Measurements from ENCODE around the gene PCNX3.
"Not testable (repeated sequence)": the region's sequence is repeated elsewhere in the genome, so short reads cannot be mapped to it uniquely, and the experiment has no call there.

PCNX3 gene

GRCh38 chr11:65621460-65621859 lies 5.9 kb downstream of the PCNX3 start:
- FAIRE-seq, result no peak

- FAIRE-seq, result no peak
Measured at GRCh38 chr11:65622011-65622410, 6.4 kb downstream of the PCNX3 start.

GRCh38 chr11:65623177-65623576 lies 7.6 kb downstream of the PCNX3 start:
- FAIRE-seq, result no peak

DNA sequence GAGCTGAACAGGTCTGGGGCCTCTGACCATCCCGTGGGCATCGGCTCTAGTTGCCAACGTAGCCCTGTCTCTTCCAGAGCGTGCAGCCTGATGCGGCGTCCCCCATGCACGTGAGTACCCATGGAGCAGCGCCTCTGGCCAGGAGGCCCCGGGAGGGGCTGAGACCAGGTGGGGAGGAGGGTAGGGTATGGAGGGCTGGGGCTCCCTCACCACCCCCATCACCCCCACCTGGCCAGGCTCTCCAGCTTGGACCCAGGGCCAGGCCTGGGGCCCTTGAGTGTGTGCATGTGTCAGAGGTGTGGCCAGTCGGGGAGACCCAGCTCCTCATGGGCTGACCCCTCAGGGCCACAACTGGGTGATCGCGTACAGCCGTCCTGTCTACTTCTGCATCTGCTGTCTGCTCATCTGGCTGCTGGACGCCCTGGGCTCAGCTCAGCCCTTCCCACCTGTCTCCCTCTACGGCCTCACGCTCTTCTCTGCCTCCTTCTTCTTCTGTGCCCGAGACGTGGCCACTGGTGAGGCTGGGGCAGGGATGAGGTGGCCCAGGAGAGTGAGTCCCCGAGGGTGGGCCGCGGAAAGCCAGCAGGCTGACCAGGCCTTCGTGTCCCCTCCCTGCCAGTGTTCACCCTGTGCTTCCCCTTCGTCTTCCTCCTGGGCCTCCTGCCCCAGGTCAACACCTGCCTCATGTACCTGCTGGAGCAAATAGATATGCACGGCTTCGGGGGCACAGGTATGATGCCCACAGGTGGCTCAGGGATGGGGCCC lies 8.5 kb downstream of the PCNX3 start:
- FAIRE-seq, result no peak

GRCh38 chr11:65624931-65625627 lies 9.5 kb downstream of the PCNX3 start:
- FAIRE-seq, result no peak

- no peak for FAIRE-seq
Measured at GRCh38 chr11:65625628-65626342, 10.2 kb downstream of the PCNX3 start.

- no peak for FAIRE-seq
Measured at GRCh38 chr11:65627202-65627601, 11.6 kb downstream of the PCNX3 start.

GRCh38 chr11:65629579-65629978 lies 14.0 kb downstream of the PCNX3 start:
- no peak for FAIRE-seq

- FAIRE-seq, result no peak
Measured at GRCh38 chr11:65630215-65630614, 14.6 kb downstream of the PCNX3 start.

DNA sequence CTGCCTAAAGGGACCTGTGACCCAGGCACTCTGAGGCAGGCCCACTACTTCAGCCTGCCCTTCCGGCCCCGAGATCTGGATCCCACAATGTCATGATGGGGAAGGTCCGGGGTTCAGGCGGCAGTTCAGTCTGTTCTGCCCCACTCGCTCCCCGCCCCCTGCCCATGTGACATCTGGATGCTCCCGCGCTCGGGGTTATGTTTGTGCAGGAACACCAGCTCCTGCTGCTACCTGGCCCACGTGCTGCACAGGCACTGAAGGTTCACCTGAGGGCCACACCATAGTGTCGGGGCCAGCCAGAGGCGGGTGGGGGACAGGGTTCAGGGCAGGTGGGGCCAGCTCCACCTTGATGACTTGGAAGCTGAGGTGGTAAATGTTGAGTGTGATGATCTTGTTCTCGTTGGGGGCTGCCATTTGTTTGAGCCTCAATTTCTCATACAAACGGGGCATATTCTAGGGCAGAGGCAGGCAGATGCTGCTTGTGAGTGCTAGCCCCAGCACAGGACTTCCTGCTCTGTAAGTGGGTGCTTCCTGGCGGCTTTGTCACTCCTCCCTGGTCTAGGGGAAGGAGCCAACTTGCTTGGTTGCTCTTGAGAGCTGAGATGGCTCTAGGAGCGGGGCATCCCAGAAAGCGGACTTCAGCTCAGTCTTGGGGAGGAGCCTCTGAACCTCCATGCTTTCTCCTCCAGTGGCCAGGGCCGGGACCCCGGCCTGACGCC lies 18.0 kb downstream of the PCNX3 start:
- no peak for FAIRE-seq

DNA sequence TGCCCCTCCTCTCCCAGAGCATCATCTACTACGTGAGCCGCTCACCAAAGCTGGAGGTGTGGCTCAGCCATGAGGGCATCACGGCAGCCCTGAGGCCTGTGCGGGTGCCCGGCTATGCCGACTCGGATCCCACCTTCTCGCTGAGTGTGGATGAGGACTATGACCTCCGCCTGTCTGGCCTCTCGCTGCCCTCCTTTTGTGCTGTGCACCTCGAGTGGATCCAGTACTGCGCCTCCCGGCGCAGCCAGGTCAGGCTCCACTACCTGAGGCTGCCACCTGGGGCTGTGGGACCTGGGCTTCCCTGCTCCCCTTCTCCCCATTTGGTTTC lies 18.5 kb downstream of the PCNX3 start:
- FAIRE-seq, result no peak

- FAIRE-seq, result no peak
Measured at GRCh38 chr11:65634440-65634839, 18.9 kb downstream of the PCNX3 start.

DNA sequence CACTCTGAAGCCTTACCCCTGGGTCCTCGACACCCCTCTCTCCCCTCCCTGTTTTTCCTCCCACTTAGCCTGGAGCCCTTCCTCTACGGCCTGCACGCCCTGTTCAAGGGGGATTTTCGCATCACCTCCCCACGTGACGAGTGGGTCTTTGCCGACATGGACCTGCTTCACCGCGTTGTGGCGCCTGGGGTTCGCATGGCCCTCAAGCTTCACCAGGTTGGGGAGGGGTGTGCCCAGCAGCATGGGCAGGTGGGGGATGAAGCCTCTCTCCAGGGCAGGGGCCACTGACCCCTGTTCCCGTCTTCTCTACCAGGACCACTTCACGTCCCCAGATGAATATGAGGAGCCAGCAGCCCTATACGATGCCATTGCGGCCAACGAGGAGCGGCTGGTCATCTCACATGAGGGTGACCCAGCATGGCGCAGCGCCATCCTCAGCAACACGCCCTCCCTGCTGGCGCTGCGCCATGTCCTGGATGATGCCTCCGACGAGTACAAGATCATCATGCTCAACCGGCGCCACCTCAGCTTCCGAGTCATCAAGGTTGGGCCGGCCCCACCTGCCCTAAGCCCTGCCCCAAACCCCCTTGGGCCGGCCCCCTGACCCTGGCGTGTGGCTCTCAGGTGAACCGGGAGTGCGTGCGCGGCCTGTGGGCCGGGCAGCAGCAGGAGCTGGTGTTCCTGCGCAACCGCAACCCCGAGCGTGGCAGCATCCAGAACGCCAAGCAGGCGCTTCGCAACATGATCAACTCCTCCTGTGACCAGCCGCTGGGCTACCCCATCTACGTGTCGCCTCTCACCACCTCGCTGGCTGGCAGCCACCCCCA lies 19.5 kb downstream of the PCNX3 start:
- no peak for FAIRE-seq

GRCh38 chr11:65636108-65637031 lies 20.8 kb downstream of the PCNX3 start:
- no peak for FAIRE-seq

DNA sequence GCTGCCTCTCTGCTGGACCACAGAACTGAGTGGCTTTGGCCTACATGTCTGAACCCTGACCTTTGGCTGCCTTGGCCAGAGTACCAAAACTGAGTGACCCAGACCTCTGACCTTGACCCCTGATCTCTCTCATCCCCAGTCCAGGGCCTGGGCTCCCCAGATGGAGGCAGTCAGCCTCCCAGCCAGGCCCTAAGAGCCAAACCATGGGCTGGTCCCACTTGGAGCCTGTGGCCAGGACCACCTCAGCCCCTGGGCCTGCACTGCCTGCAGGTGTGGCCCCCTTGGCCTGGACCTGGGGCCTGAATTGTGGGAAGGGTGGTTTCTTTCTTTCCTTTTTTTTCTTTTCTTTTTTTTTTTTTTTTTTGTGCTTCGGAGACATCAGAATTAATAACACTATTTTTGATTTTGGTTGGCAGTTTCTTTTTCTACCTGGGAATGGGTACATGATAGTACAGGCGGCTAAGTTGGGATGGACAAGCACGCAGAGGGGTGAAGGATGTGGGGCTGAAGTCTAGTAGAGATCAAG lies 21.5 kb downstream of the PCNX3 start:
- FAIRE-seq, result no peak

GRCh38 chr11:65637794-65638419 lies 22.3 kb downstream of the PCNX3 start, which contains the start of gene SIPA1:
TSS of gene SIPA1 (plus strand) at chr11:65638101. CDS start at chr11:65640922, 2,821 bp downstream.
- no peak for FAIRE-seq

- FAIRE-seq, result not testable (repeated sequence)
Measured at GRCh38 chr11:65639228-65639597, 23.6 kb downstream of the PCNX3 start.

GRCh38 chr11:65639623-65640482 lies 24.3 kb downstream of the PCNX3 start:
- FAIRE-seq, result no peak
